ENCODE data around the gene EPS8L3. TPM values are rescaled to one million over a fixed set of nuclear protein-coding genes. Genes with fewer than 3 reads are reported as not detected.
A peak's percentile ranks its signal among the peaks of the same experiment; 100 is the strongest.
"Not testable (repeated sequence)": the region's sequence is repeated elsewhere in the genome, so short reads cannot be mapped to it uniquely, and the experiment has no call there.

EPS8L3 gene
- total and polyA plus RNA-seq, 4 donors: 0.17 TPM; not detected in 3

DNA sequence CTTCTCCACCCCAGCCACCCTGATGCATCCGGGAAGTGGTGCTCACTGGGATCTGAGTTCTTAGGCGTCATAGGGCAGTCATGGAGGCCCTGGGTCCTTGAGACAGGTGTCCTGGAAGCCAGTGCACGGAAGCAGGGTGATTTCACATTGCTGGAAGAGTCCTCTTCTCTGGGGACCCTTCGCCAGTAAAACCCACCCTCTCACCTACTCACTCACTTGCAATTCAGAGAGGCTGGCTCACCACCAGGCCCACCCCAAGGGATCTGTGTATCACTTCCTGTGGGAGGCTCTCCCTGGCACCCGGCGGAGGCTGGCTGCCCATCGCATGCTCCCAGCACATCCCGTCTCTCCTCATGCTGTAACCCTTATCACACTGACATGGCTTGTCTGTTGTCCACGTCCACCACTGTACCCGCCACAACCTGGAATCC lies 40.2 kb upstream of the EPS8L3 start:
- no peak overlapping the region for H3K27ac ChIP-seq (ENCODE audit: low read depth, low read length)
- peaks cover 31% of the 10 kb centered on the region for H3K4me1 ChIP-seq (ENCODE audit: control insufficient read depth, insufficient read depth, low read length)
- no peak for DNase-seq (ENCODE audit: low read depth in 4 of 6, low spot score in 6 of 6)
- 81% methylated on average over 9 of the region's 10 CpGs for WGBS (ENCODE audit: insufficient coverage)
- no peak overlapping the region for H3K4me3 ChIP-seq (ENCODE audit: low read depth, low read length)
- peaks cover 2% of the 10 kb centered on the region for H3K36me3 ChIP-seq (ENCODE audit: control insufficient read depth, insufficient read depth, low read length)
- no peaks in the 10 kb centered on the region for H3K9me3 ChIP-seq (ENCODE audit: control insufficient read depth, insufficient read depth, low read length)
- no peaks in the 10 kb centered on the region for H3K27me3 ChIP-seq (ENCODE audit: control insufficient read depth, insufficient read depth, low read length)

DNA sequence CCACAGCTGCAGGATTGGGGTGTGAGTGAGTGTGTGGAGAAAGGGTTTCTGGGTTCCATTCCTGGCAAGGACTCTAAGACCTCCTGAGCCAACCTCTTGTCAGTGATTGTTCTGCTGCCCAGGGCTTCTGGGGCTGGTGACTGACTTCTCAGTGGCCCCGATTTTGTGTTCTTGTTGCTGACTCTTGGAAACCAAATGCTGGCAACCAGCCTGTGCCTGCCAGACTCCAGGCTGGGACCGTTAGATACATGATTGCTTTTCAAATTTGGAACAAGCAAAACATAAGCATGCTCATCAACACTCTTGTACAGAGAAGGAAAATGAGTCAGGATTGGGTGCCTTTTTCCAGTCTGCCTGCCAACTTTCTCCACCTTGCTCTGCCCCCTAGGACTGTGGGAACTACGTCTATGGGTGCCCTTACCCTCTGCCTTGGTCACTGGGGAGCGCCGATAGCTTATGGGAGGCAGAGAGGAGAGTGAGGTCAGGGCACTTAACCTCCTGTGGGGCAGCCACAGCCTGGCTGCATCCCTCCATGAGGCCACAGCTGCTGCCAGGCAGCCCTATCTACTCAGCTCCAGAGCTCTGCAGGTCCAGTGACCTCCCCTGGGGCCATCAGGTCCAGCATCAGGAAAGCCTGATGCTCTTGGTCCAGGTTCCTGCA lies 39.3 kb upstream of the EPS8L3 start:
- H3K36me3 ChIP-seq (ENCODE audit: control insufficient read depth, insufficient read depth, low read length): peaks cover 2% of the 10 kb centered on the region
- 83% methylated on average over 4 of the region's 5 CpGs for WGBS (ENCODE audit: insufficient coverage)
- H3K27me3 ChIP-seq (ENCODE audit: control insufficient read depth, insufficient read depth, low read length): no peaks in the 10 kb centered on the region
- no peak overlapping the region for H3K4me3 ChIP-seq (ENCODE audit: low read depth, low read length)
- H3K27ac ChIP-seq (ENCODE audit: low read depth, low read length): peak overlapping the region; percentile 40
- peaks cover 31% of the 10 kb centered on the region for H3K4me1 ChIP-seq (ENCODE audit: control insufficient read depth, insufficient read depth, low read length)
- no peaks in the 10 kb centered on the region for H3K9me3 ChIP-seq (ENCODE audit: control insufficient read depth, insufficient read depth, low read length)
- peak in 2 of 6 donors; percentile 19 to 56 for DNase-seq (ENCODE audit: low read depth in 4 of 6, low spot score in 6 of 6)

DNA sequence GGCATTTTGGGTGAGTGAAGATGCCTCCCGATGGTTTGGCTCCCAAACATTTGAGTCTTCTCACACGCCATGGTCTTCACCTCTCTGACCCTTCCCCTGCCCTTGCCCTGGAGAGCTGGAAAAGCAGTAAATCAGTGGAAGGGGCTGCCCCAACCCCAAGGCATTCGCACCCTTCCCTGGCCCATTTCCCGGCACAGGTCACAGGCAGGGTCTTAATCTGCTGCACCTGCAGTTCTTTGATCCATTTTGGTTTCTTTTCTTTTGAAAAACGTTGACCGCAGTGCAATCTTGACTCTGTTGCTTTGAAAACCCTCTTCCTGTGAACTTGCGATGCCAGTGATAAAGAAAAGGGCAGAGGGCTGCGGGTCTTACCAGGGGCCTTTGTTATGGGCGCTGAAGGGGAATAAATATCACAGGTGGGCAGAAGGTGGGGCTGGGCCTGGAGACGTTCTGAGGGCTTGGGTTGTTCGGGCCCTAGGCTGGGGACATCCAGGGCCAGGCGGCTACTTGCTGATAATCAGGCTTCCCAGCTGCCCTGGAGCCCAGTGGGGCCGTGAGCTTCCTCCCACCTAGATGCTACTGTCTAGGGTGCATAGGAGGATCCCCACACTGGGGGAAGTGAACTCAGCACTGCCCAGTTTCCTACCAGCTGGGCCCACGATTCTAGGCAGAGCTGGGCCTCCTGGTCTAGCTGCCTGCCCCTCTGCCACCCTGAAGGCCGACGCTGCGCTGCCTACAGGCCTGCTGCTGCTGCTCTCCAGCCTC lies 38.6 kb upstream of the EPS8L3 start:
- Histone ChIP-seq H3K9me3 (ENCODE audit: control insufficient read depth, insufficient read depth, low read length) (no peaks in the 10 kb centered on the region), H3K4me1 (ENCODE audit: control insufficient read depth, insufficient read depth, low read length) (peaks cover 28% of the 10 kb centered on the region), H3K27me3 (ENCODE audit: control insufficient read depth, insufficient read depth, low read length) (no peaks in the 10 kb centered on the region), H3K4me3 (ENCODE audit: low read depth, low read length) (no peak overlapping the region), H3K27ac (ENCODE audit: low read depth, low read length) (peak overlapping the region; percentile 40), H3K36me3 (ENCODE audit: control insufficient read depth, insufficient read depth, low read length) (peaks cover 2% of the 10 kb centered on the region)
- no peak for DNase-seq (ENCODE audit: low read depth in 4 of 6, low spot score in 6 of 6)
- 74% methylated on average over 15 of the region's 17 CpGs for WGBS (ENCODE audit: insufficient coverage)

DNA sequence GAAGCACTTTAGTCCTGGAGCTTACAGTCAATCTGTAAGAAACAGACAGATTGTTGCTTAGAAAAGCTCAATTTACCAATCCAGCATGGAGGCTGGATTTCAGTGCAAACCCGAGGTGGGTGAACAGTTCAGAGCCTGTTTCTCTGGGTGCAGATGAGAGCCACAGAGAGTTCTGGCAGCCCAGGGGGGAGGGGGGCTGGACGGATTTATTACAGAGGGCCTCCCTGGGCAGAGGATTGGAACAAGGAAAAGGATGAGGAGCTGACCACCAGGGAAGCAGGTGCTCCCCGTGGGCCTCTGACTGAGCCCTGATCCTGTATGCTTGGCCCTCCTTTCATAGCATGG lies 38.0 kb upstream of the EPS8L3 start:
- no peak overlapping the region for H3K27ac ChIP-seq (ENCODE audit: low read depth, low read length)

DNA sequence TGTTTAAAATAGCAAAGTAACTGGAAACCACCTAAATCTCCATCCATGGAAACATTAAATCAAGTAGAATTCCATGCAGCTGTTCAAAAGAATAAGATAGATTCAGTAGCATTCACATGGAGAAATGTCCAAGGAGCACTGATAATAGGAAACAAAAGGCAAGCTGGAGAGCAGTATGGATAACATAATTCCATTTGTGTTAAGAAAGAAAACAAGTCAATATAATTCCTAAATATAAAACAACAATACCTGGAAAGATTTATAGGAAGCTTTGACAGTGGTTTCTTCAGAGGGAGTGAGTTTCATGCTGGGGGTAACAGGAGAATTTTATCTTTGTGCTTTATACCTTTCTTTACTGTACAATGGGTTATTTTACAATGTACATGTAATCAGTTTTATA lies 36.6 kb upstream of the EPS8L3 start:
- DNase-seq (ENCODE audit: low read depth in 4 of 6, low spot score in 6 of 6): no peak
- Histone ChIP-seq H3K36me3 (ENCODE audit: control insufficient read depth, insufficient read depth, low read length) (peaks cover 2% of the 10 kb centered on the region), H3K4me3 (ENCODE audit: low read depth, low read length) (no peak overlapping the region), H3K27me3 (ENCODE audit: control insufficient read depth, insufficient read depth, low read length) (no peaks in the 10 kb centered on the region), H3K4me1 (ENCODE audit: control insufficient read depth, insufficient read depth, low read length) (peaks cover 20% of the 10 kb centered on the region), H3K27ac (ENCODE audit: low read depth, low read length) (no peak overlapping the region), H3K9me3 (ENCODE audit: control insufficient read depth, insufficient read depth, low read length) (no peaks in the 10 kb centered on the region)

More for the DNA sequence above, 38.0 kb upstream of the EPS8L3 start:
- DNase-seq (ENCODE audit: low read depth in 4 of 6, low spot score in 6 of 6): no peak
- no peaks in the 10 kb centered on the region for H3K9me3 ChIP-seq (ENCODE audit: control insufficient read depth, insufficient read depth, low read length)
- H3K4me1 ChIP-seq (ENCODE audit: control insufficient read depth, insufficient read depth, low read length): peaks cover 22% of the 10 kb centered on the region
- peaks cover 2% of the 10 kb centered on the region for H3K36me3 ChIP-seq (ENCODE audit: control insufficient read depth, insufficient read depth, low read length)
- WGBS (ENCODE audit: insufficient coverage): 51% methylated on average over 3 of the region's 3 CpGs
- H3K27me3 ChIP-seq (ENCODE audit: control insufficient read depth, insufficient read depth, low read length): no peaks in the 10 kb centered on the region
- no peak overlapping the region for H3K4me3 ChIP-seq (ENCODE audit: low read depth, low read length)

DNA sequence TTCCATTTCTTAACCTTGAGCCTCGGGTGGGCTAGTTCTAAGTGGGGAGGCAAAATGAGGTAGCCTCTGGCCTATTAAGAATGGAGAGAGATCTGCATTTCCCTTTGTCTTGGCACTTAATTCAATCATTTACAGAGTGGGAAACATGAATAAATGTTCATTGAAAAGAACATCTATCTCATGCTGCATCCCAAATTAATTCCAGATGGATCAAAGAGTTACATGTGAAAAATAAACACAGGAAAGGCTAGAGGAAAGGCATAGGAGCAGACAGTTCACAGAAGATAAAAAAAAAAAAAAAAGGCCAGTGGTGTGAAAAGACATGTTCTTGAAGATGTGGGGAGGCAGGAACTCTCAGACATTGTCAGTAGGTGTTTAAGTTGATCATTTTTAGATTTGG lies 35.7 kb upstream of the EPS8L3 start:
- peaks cover 26% of the 10 kb centered on the region for H3K4me1 ChIP-seq (ENCODE audit: control insufficient read depth, insufficient read depth, low read length)
- no peak overlapping the region for H3K27ac ChIP-seq (ENCODE audit: low read depth, low read length)
- peaks cover 2% of the 10 kb centered on the region for H3K36me3 ChIP-seq (ENCODE audit: control insufficient read depth, insufficient read depth, low read length)
- no CpG with 5 or more reads among the region's 1 CpG for WGBS (ENCODE audit: insufficient coverage)
- DNase-seq (ENCODE audit: low read depth in 4 of 6, low spot score in 6 of 6): no peak
- no peak overlapping the region for H3K4me3 ChIP-seq (ENCODE audit: low read depth, low read length)
- no peaks in the 10 kb centered on the region for H3K27me3 ChIP-seq (ENCODE audit: control insufficient read depth, insufficient read depth, low read length)
- H3K9me3 ChIP-seq (ENCODE audit: control insufficient read depth, insufficient read depth, low read length): no peaks in the 10 kb centered on the region

DNA sequence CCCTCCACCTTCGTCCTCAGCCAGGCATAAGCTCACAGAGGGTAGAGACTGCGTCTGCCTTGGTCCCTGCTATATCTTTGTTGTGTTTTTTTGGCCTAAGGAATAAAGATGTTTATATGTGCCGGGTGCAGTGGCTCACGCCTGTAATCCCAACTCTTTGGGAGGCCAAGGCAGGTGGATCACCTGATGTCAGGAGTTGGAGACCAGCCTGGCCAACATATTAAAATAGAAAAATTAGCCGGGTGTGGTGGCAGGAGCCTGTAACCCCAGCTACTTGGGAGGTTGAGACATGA lies 33.5 kb upstream of the EPS8L3 start:
- H3K9me3 ChIP-seq (ENCODE audit: control insufficient read depth, insufficient read depth, low read length); H3K27ac ChIP-seq (ENCODE audit: low read depth, low read length); H3K27me3 ChIP-seq (ENCODE audit: control insufficient read depth, insufficient read depth, low read length); H3K36me3 ChIP-seq (ENCODE audit: control insufficient read depth, insufficient read depth, low read length); DNase-seq (ENCODE audit: low read depth in 4 of 6, low spot score in 6 of 6); H3K4me3 ChIP-seq (ENCODE audit: low read depth, low read length): not testable (repeated sequence)
- WGBS (ENCODE audit: insufficient coverage): 92% methylated on average over 3 of the region's 5 CpGs
- H3K4me1 ChIP-seq (ENCODE audit: control insufficient read depth, insufficient read depth, low read length): peaks cover 30% of the 10 kb centered on the region

DNA sequence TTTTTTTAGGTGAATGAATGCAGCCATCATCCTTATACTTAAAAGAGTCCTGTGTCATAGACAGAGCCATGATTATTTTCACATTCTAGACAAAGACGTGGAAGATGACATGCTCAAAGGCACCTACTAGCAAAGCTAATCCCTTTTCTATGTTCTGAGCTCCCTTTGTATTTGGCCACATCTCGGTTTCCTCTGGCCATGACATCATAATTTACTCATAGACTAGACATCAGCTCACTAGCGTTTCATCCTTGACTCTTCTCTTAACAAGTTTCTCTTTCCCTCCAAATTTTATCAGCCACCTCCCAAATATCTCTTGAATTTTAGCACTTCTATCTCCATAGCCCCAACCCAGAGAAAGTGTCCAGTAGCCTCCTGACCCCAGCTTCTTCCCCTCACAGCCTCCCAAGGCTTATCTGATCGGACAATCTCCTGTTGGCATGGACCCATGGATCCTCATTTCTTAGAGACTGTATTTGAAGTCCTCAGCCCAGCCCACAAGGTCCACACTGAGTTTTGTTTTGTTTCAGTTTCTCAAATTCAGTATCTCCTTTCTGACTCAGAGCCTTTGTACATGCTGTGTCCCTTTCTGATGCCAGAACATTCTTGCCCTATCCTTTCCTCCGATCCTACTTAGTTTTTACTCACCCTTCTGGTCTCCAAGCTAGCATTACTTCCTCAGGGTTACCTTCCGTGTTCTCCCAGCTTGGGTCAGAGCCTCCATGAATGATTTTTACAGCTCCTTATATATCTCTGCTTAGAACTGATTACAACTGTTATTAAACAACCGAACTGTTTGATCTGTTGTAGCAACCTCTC lies 33.0 kb upstream of the EPS8L3 start:
- WGBS (ENCODE audit: insufficient coverage): 82% methylated on average over 6 of the region's 7 CpGs
- Histone ChIP-seq H3K4me3 (ENCODE audit: low read depth, low read length) (no peak overlapping the region), H3K4me1 (ENCODE audit: control insufficient read depth, insufficient read depth, low read length) (peaks cover 30% of the 10 kb centered on the region), H3K27me3 (ENCODE audit: control insufficient read depth, insufficient read depth, low read length) (no peaks in the 10 kb centered on the region), H3K27ac (ENCODE audit: low read depth, low read length) (no peak overlapping the region), H3K36me3 (ENCODE audit: control insufficient read depth, insufficient read depth, low read length) (no peaks in the 10 kb centered on the region), H3K9me3 (ENCODE audit: control insufficient read depth, insufficient read depth, low read length) (no peaks in the 10 kb centered on the region)
- no peak for DNase-seq (ENCODE audit: low read depth in 4 of 6, low spot score in 6 of 6)

DNA sequence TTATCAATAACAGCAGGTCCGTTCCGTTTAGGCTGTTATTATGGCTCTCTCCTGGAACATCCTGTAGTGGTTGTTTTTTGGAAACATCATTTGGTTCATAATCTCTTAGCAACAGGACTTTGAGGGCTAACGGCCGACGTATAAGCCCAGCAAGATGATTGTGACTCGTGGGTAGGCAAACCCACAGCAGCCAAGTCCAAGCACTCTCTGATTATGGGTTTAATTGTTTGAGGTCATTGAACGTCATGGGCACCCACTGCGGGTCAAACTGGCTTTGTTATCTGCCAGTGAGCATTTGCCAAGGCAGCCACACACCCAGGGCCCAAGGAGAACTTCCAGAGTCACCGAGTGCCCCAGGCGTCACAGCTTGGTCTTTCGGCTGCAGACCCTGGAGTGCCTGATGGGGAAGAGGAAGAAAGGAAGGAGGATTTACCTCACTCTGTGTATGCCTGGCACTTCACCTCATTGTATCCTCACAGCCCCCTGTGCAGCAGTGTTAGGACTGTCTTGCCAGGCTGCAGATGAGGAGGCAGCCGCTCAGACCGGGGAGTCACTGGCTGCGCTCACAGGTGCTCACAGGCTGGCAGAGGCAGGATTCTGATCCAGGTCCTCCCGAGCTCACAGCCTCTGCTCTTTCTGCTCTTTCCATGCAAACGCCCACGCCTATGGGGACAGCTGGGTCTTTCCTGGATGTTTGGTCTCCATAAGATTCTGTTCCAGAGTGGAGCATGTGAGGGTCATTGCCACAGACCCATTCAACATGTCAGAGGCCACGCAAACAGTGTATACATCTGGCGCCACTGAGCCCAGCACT lies 30.8 kb upstream of the EPS8L3 start:
- peaks cover 34% of the 10 kb centered on the region for H3K4me1 ChIP-seq (ENCODE audit: control insufficient read depth, insufficient read depth, low read length)

More for the DNA sequence above, 30.8 kb upstream of the EPS8L3 start:
- Histone ChIP-seq H3K4me3 (ENCODE audit: low read depth, low read length) (no peak overlapping the region), H3K9me3 (ENCODE audit: control insufficient read depth, insufficient read depth, low read length) (no peaks in the 10 kb centered on the region), H3K27ac (ENCODE audit: low read depth, low read length) (no peak overlapping the region), H3K36me3 (ENCODE audit: control insufficient read depth, insufficient read depth, low read length) (no peaks in the 10 kb centered on the region), H3K27me3 (ENCODE audit: control insufficient read depth, insufficient read depth, low read length) (no peaks in the 10 kb centered on the region)
- DNase-seq (ENCODE audit: low read depth in 4 of 6, low spot score in 6 of 6): peak in 1 of 6 donors; percentile 23
- WGBS (ENCODE audit: insufficient coverage): 72% methylated on average over 14 of the region's 19 CpGs
